ENCODE results near the gene GNGT2. TPM values are rescaled to one million over a fixed set of nuclear protein-coding genes. Genes with fewer than 3 reads are reported as not detected.

Gene GNGT2
- total RNA-seq, 1 experiment from 2014 or later = 9.4 TPM

DNA sequence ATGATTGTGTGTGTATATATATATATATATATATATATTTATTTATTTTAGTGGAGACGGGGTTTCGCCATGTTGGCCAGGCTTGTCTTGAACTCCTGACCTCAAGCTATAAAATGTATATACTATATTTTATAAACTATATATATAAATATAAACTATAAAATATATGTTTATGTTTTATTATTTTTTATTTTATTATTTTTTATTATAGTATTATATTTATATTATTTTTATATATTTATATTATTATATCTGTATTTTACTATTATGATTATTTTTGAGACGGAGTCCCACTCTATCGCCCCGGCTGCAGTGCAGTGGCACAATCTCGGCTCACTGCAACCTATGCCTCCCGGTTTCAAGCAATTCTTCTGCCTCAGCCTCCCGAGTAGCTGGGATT, 30.7 kb upstream of the GNGT2 start:
- Histone ChIP-seq H2AFZ (no peak overlapping the region), H3K4me3 (no peak overlapping the region), H3K36me3 (ENCODE audit: low read depth) (no peaks in the 10 kb centered on the region), H3F3A (ENCODE audit: insufficient read depth, low read depth) (no peaks in the 10 kb centered on the region), H3K9me3 (ENCODE audit: insufficient read depth, low read depth) (no peaks in the 10 kb centered on the region), H4K20me1 (ENCODE audit: insufficient read depth) (no peaks in the 10 kb centered on the region), H3K27me3 (ENCODE audit: insufficient read depth, low read depth) (no peaks in the 10 kb centered on the region), H3K79me2 (ENCODE audit: low read depth) (no peaks in the 10 kb centered on the region), H3K4me1 (replicated peaks; ENCODE audit: insufficient read depth) (no peaks in the 10 kb centered on the region), H3K9me2 (ENCODE audit: insufficient read depth) (no peaks in the 10 kb centered on the region), H3K27ac (no peak overlapping the region), H3K4me2 (no peak overlapping the region)
- CTCF ChIA-PET = no interaction called here
- POLR2A ChIA-PET (ENCODE audit: unreplicated experiment) = no interaction called here
- TF ChIP-seq, protein P1, sequence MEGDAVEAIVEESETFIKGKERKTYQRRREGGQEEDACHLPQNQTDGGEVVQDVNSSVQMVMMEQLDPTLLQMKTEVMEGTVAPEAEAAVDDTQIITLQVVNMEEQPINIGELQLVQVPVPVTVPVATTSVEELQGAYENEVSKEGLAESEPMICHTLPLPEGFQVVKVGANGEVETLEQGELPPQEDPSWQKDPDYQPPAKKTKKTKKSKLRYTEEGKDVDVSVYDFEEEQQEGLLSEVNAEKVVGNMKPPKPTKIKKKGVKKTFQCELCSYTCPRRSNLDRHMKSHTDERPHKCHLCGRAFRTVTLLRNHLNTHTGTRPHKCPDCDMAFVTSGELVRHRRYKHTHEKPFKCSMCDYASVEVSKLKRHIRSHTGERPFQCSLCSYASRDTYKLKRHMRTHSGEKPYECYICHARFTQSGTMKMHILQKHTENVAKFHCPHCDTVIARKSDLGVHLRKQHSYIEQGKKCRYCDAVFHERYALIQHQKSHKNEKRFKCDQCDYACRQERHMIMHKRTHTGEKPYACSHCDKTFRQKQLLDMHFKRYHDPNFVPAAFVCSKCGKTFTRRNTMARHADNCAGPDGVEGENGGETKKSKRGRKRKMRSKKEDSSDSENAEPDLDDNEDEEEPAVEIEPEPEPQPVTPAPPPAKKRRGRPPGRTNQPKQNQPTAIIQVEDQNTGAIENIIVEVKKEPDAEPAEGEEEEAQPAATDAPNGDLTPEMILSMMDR (conservative IDR thresholded peaks at IDR 0.05) = no peak
- TF ChIP-seq EZH2 (IDR thresholded peaks at IDR 0.05; ENCODE audit: low read depth) = no peak
- intact Hi-C loops (cut with micrococcal nuclease; ENCODE audit: unreplicated experiment) = no loop called here
- BruUV-seq (replicated peaks) = no TSS peak
- no peak for DNase-seq

DNA sequence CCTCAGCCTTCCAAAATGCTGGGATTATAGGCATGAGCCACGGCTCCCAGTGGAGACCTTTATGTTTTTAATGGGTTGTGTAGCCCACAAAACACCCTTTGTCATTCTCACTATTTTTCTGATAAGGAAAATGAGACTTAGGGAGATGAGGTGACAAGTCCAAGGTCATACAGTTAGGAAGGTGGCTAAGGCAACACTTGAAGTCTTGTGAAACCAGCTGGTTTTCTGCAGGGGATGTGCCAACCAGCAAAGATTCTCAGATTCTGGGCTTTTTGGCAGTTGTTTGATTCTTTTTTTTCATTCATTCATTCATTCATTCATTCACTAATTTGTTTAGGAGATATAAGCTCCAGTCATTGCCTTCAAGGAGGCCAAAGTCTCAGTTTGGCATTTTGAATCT, 30.2 kb upstream of the GNGT2 start:
- no peak overlapping the region for H3K27ac ChIP-seq
- no peak overlapping the region for H2AFZ ChIP-seq
- H3K9me3 ChIP-seq (ENCODE audit: insufficient read depth, low read depth) = no peaks in the 10 kb centered on the region
- H3F3A ChIP-seq (ENCODE audit: insufficient read depth, low read depth) = no peaks in the 10 kb centered on the region
- intact Hi-C loops (cut with micrococcal nuclease; ENCODE audit: unreplicated experiment) = no loop called here
- no peaks in the 10 kb centered on the region for H3K27me3 ChIP-seq (ENCODE audit: insufficient read depth, low read depth)
- DNase-seq = no peak
- H3K9me2 ChIP-seq (ENCODE audit: insufficient read depth) = no peaks in the 10 kb centered on the region
- no peak overlapping the region for H3K4me3 ChIP-seq
- no peaks in the 10 kb centered on the region for H3K36me3 ChIP-seq (ENCODE audit: low read depth)
- no peaks in the 10 kb centered on the region for H3K79me2 ChIP-seq (ENCODE audit: low read depth)
- BruUV-seq (replicated peaks) = no TSS peak
- ChIA-PET POLR2A (ENCODE audit: unreplicated experiment) (no interaction called here), CTCF (interaction anchor here (0.7 kb wide), 1 partner anchor 80 kb away, joined by 10 read pairs; no protein-coding TSS in a partner anchor)
- no peak overlapping the region for H3K4me2 ChIP-seq
- TF ChIP-seq, protein P1 (conservative IDR thresholded peaks at IDR 0.05) = no peak
- TF ChIP-seq EZH2 (IDR thresholded peaks at IDR 0.05; ENCODE audit: low read depth) = no peak
- H3K4me1 ChIP-seq (replicated peaks; ENCODE audit: insufficient read depth) = no peaks in the 10 kb centered on the region
- H4K20me1 ChIP-seq (ENCODE audit: insufficient read depth) = no peaks in the 10 kb centered on the region

DNA sequence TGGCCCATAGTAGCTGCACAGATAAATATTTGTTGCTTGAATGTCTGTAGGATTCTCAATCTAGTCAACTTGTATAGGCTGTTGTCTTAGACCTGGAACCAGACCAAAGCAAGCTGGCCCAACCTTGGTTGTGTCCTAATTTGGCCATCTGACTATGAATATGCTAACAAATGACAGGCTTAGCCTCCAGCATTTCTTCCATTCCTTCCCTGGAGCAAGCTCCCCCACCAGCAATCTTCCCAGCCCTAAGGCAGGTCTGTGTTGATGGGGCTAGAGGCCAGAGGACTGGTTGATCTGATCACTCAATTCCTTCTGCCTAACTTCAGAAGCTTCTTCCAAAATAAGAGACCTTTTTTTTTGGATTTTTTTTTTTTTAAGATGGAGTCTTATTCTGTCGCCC, 29.6 kb upstream of the GNGT2 start:
- POLR2A ChIA-PET (ENCODE audit: unreplicated experiment) = no interaction called here
- no peaks in the 10 kb centered on the region for H3K4me1 ChIP-seq (replicated peaks; ENCODE audit: insufficient read depth)
- CTCF ChIA-PET = interaction anchor here (0.6 to 0.7 kb wide), 2 partner anchors 16 to 79 kb away, joined by 3 to 10 read pairs; no protein-coding TSS in a partner anchor
- no TSS peak for BruUV-seq (replicated peaks)
- no peaks in the 10 kb centered on the region for H3K36me3 ChIP-seq (ENCODE audit: low read depth)
- intact Hi-C loops (cut with micrococcal nuclease; ENCODE audit: unreplicated experiment) = no loop called here
- no peaks in the 10 kb centered on the region for H3K9me3 ChIP-seq (ENCODE audit: insufficient read depth, low read depth)
- TF ChIP-seq, protein P1 (conservative IDR thresholded peaks at IDR 0.05) = no peak
- TF ChIP-seq EZH2 (IDR thresholded peaks at IDR 0.05; ENCODE audit: low read depth) = no peak
- no peak overlapping the region for H2AFZ ChIP-seq
- H3K79me2 ChIP-seq (ENCODE audit: low read depth) = no peaks in the 10 kb centered on the region
- no peaks in the 10 kb centered on the region for H3K9me2 ChIP-seq (ENCODE audit: insufficient read depth)
- no peak overlapping the region for H3K4me2 ChIP-seq
- no peak overlapping the region for H3K27ac ChIP-seq
- no peak overlapping the region for H3K4me3 ChIP-seq
- no peak for DNase-seq
- no peaks in the 10 kb centered on the region for H3F3A ChIP-seq (ENCODE audit: insufficient read depth, low read depth)
- no peaks in the 10 kb centered on the region for H4K20me1 ChIP-seq (ENCODE audit: insufficient read depth)
- H3K27me3 ChIP-seq (ENCODE audit: insufficient read depth, low read depth) = no peaks in the 10 kb centered on the region

All from PC-9 (cell line).